H4 (cell line): ENCODE measurements around the gene UPK1B. TPM values are rescaled to one million over a fixed set of nuclear protein-coding genes. Genes with fewer than 3 reads are reported as not detected.
"Not testable (repeated sequence)": the region's sequence is repeated elsewhere in the genome, so short reads cannot be mapped to it uniquely, and the experiment has no call there.

Experiments
- DNase-seq: peaks from one replicate; pipeline ENCODE4 v3.0.0-alpha.2; 2015; ENCODE audit warnings: low spot score
- total RNA-seq: library from RNA; depleted of rRNA; stranded (reverse); fragments of >200 nt; shearing (Covaris generic); gene quantifications from 2 replicates; pipeline ENCODE4 v1.2.3, GENCODE V29; 2014; rRNA removed

Gene UPK1B
- not detected in 2 replicates for total RNA-seq

GRCh38 chr3:119173325-119173724 is at the start of gene UPK1B:
UPK1B (plus strand) TSS chr3:119173598; CDS start chr3:119186742, 13,144 bp downstream.
- no peak for DNase-seq

- no peak for DNase-seq
Observed at GRCh38 chr3:119125342-119125741, 48.1 kb upstream of the UPK1B start.

- DNase-seq = no peak
Observed at GRCh38 chr3:119125742-119126504, 47.5 kb upstream of the UPK1B start.

GRCh38 chr3:119130291-119130690 is 43.1 kb upstream of the UPK1B start:
- DNase-seq = peak; percentile 35

- not testable (repeated sequence) for DNase-seq
Observed at GRCh38 chr3:119132291-119132690, 41.1 kb upstream of the UPK1B start.

- not testable (repeated sequence) for DNase-seq
Observed at GRCh38 chr3:119139360-119139759, 34.0 kb upstream of the UPK1B start.

- no peak for DNase-seq
Observed at GRCh38 chr3:119140466-119140865, 32.9 kb upstream of the UPK1B start.

- no peak for DNase-seq
Observed at GRCh38 chr3:119145128-119145499, 28.3 kb upstream of the UPK1B start.

- DNase-seq = peak; percentile 63
Observed at GRCh38 chr3:119145500-119146167, 27.8 kb upstream of the UPK1B start, which contains the start of gene TEX55. TEX55 (plus strand) TSS chr3:119146165; CDS start chr3:119146190, 25 bp downstream.

- DNase-seq = no peak
Observed at GRCh38 chr3:119146578-119147375, 26.6 kb upstream of the UPK1B start.

- no peak for DNase-seq
Observed at GRCh38 chr3:119147494-119147893, 25.9 kb upstream of the UPK1B start.

GRCh38 chr3:119148493-119149180 is 24.8 kb upstream of the UPK1B start:
- no peak for DNase-seq

- peak; percentile 60 for DNase-seq
Observed at GRCh38 chr3:119149484-119149883, 23.9 kb upstream of the UPK1B start.

GRCh38 chr3:119156868-119157267 is 16.5 kb upstream of the UPK1B start:
- DNase-seq = no peak

- no peak for DNase-seq
Observed at GRCh38 chr3:119157971-119158370, 15.4 kb upstream of the UPK1B start.

- no peak for DNase-seq
Observed at GRCh38 chr3:119160361-119160760, 13.0 kb upstream of the UPK1B start.

- DNase-seq = no peak
Observed at GRCh38 chr3:119160815-119161214, 12.6 kb upstream of the UPK1B start.

- no peak for DNase-seq
Observed at GRCh38 chr3:119161240-119161639, 12.2 kb upstream of the UPK1B start.

- DNase-seq = not testable (repeated sequence)
Observed at GRCh38 chr3:119164745-119165144, 8.7 kb upstream of the UPK1B start.

- DNase-seq = no peak
Observed at GRCh38 chr3:119170821-119171220, 2.6 kb upstream of the UPK1B start.

GRCh38 chr3:119175872-119176756 is 2.7 kb downstream of the UPK1B start:
- no peak for DNase-seq
